GM04503 (cell line): ENCODE data around the gene NNMT.

ENCODE experiments used
- DNase-seq: peaks from one replicate; pipeline ENCODE4 v3.0.0-alpha.2; 2012; ENCODE audit warnings: low read depth

The NNMT gene

GRCh38 chr11:114295676-114296604 lies at the start of gene NNMT:
Gene NNMT, plus strand, starts transcription at chr11:114296399. Its CDS starts 158 bp downstream, at chr11:114296557.
- peak; percentile 98 for DNase-seq

- DNase-seq = no peak
These were observed 49.0 kb upstream of the NNMT start for GRCh38 chr11:114247070-114247789.

- no peak for DNase-seq
These were observed 46.0 kb upstream of the NNMT start for GRCh38 chr11:114250180-114250579.

- DNase-seq = no peak
These were observed 45.0 kb upstream of the NNMT start for GRCh38 chr11:114250993-114251814.

GRCh38 chr11:114251815-114252337 lies 44.3 kb upstream of the NNMT start:
- DNase-seq = no peak

- DNase-seq = no peak
These were observed 43.4 kb upstream of the NNMT start for GRCh38 chr11:114252767-114253166.

GRCh38 chr11:114253771-114254170 lies 42.4 kb upstream of the NNMT start:
- no peak for DNase-seq

GRCh38 chr11:114254571-114255146 lies 41.5 kb upstream of the NNMT start:
- DNase-seq = no peak

- no peak for DNase-seq
These were observed 40.9 kb upstream of the NNMT start for GRCh38 chr11:114255289-114255688.

- DNase-seq = no peak
These were observed 39.8 kb upstream of the NNMT start for GRCh38 chr11:114256176-114256966.

- no peak for DNase-seq
These were observed 39.3 kb upstream of the NNMT start for GRCh38 chr11:114256967-114257286.

GRCh38 chr11:114257621-114258558 lies 38.3 kb upstream of the NNMT start:
- DNase-seq = no peak

- DNase-seq = no peak
These were observed 37.5 kb upstream of the NNMT start for GRCh38 chr11:114258696-114259095.

- DNase-seq = no peak
These were observed 37.1 kb upstream of the NNMT start for GRCh38 chr11:114259124-114259526.

GRCh38 chr11:114259551-114259983 lies 36.6 kb upstream of the NNMT start:
- no peak for DNase-seq

- no peak for DNase-seq
These were observed 36.1 kb upstream of the NNMT start for GRCh38 chr11:114260077-114260476.

GRCh38 chr11:114260483-114260882 lies 35.7 kb upstream of the NNMT start:
- DNase-seq = no peak

- DNase-seq = no peak
These were observed 34.4 kb upstream of the NNMT start for GRCh38 chr11:114261791-114262190.

GRCh38 chr11:114262681-114263512 lies 33.3 kb upstream of the NNMT start:
- no peak for DNase-seq
